Measurements from ENCODE around the gene USP17L21.
"Not testable (repeated sequence)": the region's sequence is repeated elsewhere in the genome, so short reads cannot be mapped to it uniquely, and the experiment has no call there.

- not testable (repeated sequence) for TF ChIP-seq CTCF (IDR thresholded peaks at IDR 0.05; ENCODE audit: low read depth, low read length); EZH2phosphoT487 (IDR thresholded peaks at IDR 0.05; ENCODE audit: low read depth)
Observed at GRCh38 chr4:9215105-9215504, 47.6 kb upstream of the USP17L21 start, which contains the start of gene USP17L11.
